BJ (cell line): ENCODE data around the gene CACYBP. TPM values are rescaled to one million over a fixed set of nuclear protein-coding genes. Genes with fewer than 3 reads are reported as not detected.

Experiments
- CTCF ChIA-PET: fragments of 350-600 bp; formaldehyde crosslinking; extraction: SDS; loops from one replicate; lab custom pipeline; 2021; ENCODE audit warnings: antibody characterized with exemption, inconsistent platforms; lab: Yijun Ruan, JAX
- POLR2A ChIA-PET: fragments of 300-600 bp; sonication (Branson Sonifier 250); formaldehyde crosslinking; extraction: SDS; loops from one replicate; lab custom pipeline; 2021; ENCODE audit warnings: antibody characterized with exemption; lab: Charles Lee
- DNase-seq: peaks from one replicate; pipeline ENCODE4 v3.0.0-alpha.2; 2011; ENCODE audit warnings: low read depth
- H3K27me3 ChIP-seq: 2 replicates; pipeline ENCODE4 v1.6.0; 2011; ENCODE audit warnings: low read length; ENCODE audit not compliant: control insufficient read depth, insufficient read depth
- H3K36me3 ChIP-seq: 2 replicates; pipeline ENCODE4 v1.5.1; 2011; ENCODE audit warnings: low read length; ENCODE audit not compliant: control insufficient read depth, insufficient read depth
- H3K4me3 ChIP-seq: 2 replicates; pipeline ENCODE4 v1.5.1; 2011; ENCODE audit warnings: low read depth, mild to moderate bottlenecking, control low read depth, low read length
- CTCF ChIP-seq: IDR thresholded peaks from 2 replicates; pipeline ENCODE4 v1.5.1; 2011; ENCODE audit warnings: low read depth, mild to moderate bottlenecking, control low read depth, inconsistent platforms, low read length, moderate library complexity; ENCODE audit not compliant: insufficient read depth
- polyA plus RNA-seq: library from polyadenylated mRNA; depleted of rRNA; stranded (reverse); fragments of >200 nt; gene quantifications from 2 replicates; pipeline ENCODE4 v1.2.3, GENCODE V29; 2011

The CACYBP gene
- polyA plus RNA-seq, 1 experiment, result 20.5 TPM

GRCh38 chr1:174966008-174966572 is 33.7 kb upstream of the CACYBP start:
- Histone ChIP-seq H3K36me3 (no peaks in the 10 kb centered on the region), H3K4me3 (no peak overlapping the region), H3K27me3 (no peaks in the 10 kb centered on the region)
- no peak for DNase-seq
- ChIA-PET CTCF (interaction anchor here (0.6 to 1.3 kb wide), 2 partner anchors 12 to 330 kb away, joined by 3 read pairs; no protein-coding TSS in a partner anchor), POLR2A (no interaction called here)
- no peak for TF ChIP-seq CTCF

DNA sequence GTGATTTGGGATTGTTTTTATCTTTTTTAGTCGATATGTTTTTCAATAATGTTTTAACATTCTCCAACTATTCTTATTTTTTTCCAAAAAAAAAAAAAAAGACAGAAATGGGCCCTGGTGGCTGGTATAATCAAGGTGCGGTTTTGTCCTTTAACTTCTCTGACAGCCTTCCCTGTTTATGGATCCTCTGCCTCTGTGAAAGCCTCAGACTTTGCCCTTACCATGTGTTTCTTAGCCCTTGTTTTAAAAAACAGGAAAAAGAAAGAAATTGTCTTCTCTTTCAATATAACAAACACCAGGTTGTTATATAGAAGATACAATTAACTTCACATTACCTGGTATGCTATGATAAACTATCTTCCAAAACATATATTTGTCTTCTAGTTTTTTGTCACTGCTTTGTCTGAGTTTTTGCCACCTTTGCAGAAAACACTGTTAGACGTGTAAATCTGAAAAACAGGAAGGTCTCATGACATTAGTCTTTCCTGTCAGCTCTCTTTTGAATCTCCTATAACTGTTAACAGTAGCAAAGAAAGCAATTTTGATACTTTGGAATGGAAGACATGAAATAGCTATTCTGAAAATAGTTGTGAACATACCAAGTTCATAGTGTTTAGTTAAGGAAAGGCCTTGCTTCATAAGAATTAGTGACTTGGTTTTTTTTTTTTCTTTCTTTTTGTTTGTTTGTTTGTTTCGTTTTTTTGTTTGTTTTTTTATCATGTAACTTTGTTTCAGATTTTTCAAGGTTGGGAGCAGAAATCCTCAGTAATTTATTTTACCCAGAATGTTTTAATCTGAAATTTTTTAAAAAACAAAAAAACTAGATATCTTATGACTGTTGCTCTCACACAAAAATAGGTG is 31.7 kb upstream of the CACYBP start:
- TF ChIP-seq CTCF, result no peak

GRCh38 chr1:174968750-174969244 is 30.9 kb upstream of the CACYBP start:
- Histone ChIP-seq H3K27me3 (no peaks in the 10 kb centered on the region), H3K4me3 (no peak overlapping the region), H3K36me3 (no peaks in the 10 kb centered on the region)
- no peak for DNase-seq
- no peak for TF ChIP-seq CTCF
- ChIA-PET CTCF (no interaction called here), POLR2A (no interaction called here)

More for the DNA sequence above, 31.7 kb upstream of the CACYBP start:
- no peak for DNase-seq
- ChIA-PET CTCF (no interaction called here), POLR2A (no interaction called here)
- H3K36me3 ChIP-seq, result no peaks in the 10 kb centered on the region
- no peaks in the 10 kb centered on the region for H3K27me3 ChIP-seq
- H3K4me3 ChIP-seq, result no peak overlapping the region

GRCh38 chr1:174969977-174970376 is 29.8 kb upstream of the CACYBP start:
- CTCF ChIA-PET, result interaction anchor here (1.2 kb wide), 1 partner anchor 200 kb away, joined by 3 read pairs; no protein-coding TSS in a partner anchor
- POLR2A ChIA-PET, result interaction anchor here (0.5 kb wide), 1 partner anchor 93 kb away, joined by 9 read pairs; no protein-coding TSS in a partner anchor
- TF ChIP-seq CTCF, result no peak

DNA sequence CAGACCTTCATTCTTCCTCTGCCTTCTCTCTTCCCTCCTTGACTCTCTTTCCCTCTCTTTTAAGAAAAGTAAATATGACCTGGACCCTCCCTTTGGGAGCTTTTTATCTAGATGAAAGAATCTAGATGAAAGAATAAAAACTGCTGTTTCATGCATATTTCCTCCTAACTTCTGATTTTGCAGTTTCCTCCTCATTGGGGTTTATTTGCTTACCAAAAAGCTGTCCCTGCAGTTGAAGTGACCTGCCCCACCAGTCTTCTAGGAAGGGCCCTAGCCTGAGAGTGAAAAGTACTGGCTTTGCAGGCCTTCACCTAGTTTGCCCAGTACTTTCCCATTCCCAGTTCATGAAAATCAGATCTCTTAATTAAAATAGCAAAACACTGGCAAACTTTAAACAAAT is 28.3 kb upstream of the CACYBP start:
- no peak overlapping the region for H3K4me3 ChIP-seq
- DNase-seq, result no peak
- POLR2A ChIA-PET, result no interaction called here
- H3K36me3 ChIP-seq, result no peaks in the 10 kb centered on the region
- CTCF ChIA-PET, result interaction anchor here (0.7 kb wide), 1 partner anchor 11 kb away, joined by 3 read pairs; no protein-coding TSS in a partner anchor
- no peak for TF ChIP-seq CTCF
- no peaks in the 10 kb centered on the region for H3K27me3 ChIP-seq

More at GRCh38 chr1:174969977-174970376, 29.8 kb upstream of the CACYBP start:
- Histone ChIP-seq H3K27me3 (no peaks in the 10 kb centered on the region), H3K4me3 (no peak overlapping the region), H3K36me3 (no peaks in the 10 kb centered on the region)
- no peak for DNase-seq
